Liver (tissue), 3 donors: ENCODE results near the gene ITGA11.

Experiments
- TAF1 ChIP-seq: conservative IDR thresholded peaks from 2 replicates; pipeline ENCODE4 v1.6.1; 2016; ENCODE audit warnings: antibody characterized with exemption, mild to moderate bottlenecking
- YY1 ChIP-seq: IDR thresholded peaks from 2 replicates; pipeline ENCODE4 v1.6.1; 2016; ENCODE audit warnings: antibody characterized with exemption, mild to moderate bottlenecking
- TF ChIP-seq, protein P1 (sequence below): IDR thresholded peaks from 2 replicates; pipeline ENCODE4 v1.6.1; 2016; ENCODE audit warnings: antibody characterized with exemption
- TF ChIP-seq, protein P2 (sequence below): fragments of 150-350 bp; IDR thresholded peaks from 2 replicates; pipeline ENCODE4 v1.5.1; 2017; ENCODE audit warnings: improper control_type of control experiment, low read depth, low read length; ENCODE audit not compliant: missing input control
- donor health status: healthy.
- donor health status: healthy.

DNA sequence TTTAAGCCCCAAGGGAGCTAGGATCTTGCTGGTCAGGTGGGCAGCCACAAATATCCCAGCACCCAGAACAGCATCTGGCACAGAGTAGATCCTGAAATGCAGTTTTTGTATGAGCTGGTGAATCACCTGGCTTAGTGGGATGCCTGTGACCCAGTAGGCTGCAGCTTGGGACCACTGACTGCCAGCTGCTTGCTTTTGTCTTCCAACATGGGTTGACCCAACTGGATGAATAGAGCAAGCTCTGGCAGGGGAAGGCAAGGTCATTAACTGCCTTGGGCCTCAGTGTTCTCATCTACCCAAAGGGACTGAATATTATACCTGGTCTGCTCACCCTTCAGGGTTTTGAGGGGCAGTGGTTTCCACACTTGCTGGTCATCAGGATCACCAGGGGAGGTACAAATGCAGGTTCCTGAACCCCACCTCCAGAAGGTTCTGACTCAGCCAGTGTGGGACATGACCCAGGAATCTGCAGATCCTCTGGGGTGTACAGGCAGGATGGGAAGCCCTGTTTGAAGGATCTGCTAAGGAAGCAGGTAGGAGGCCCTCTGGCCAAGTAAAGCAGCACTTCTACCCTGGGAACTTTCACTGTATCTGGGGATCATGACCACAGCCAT is 55.4 kb downstream of the ITGA11 start:
- TF ChIP-seq, protein P1, sequence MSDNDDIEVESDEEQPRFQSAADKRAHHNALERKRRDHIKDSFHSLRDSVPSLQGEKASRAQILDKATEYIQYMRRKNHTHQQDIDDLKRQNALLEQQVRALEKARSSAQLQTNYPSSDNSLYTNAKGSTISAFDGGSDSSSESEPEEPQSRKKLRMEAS = no peak
- TF ChIP-seq, protein P2, sequence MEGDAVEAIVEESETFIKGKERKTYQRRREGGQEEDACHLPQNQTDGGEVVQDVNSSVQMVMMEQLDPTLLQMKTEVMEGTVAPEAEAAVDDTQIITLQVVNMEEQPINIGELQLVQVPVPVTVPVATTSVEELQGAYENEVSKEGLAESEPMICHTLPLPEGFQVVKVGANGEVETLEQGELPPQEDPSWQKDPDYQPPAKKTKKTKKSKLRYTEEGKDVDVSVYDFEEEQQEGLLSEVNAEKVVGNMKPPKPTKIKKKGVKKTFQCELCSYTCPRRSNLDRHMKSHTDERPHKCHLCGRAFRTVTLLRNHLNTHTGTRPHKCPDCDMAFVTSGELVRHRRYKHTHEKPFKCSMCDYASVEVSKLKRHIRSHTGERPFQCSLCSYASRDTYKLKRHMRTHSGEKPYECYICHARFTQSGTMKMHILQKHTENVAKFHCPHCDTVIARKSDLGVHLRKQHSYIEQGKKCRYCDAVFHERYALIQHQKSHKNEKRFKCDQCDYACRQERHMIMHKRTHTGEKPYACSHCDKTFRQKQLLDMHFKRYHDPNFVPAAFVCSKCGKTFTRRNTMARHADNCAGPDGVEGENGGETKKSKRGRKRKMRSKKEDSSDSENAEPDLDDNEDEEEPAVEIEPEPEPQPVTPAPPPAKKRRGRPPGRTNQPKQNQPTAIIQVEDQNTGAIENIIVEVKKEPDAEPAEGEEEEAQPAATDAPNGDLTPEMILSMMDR = no peak
- TF ChIP-seq TAF1 (no peak), YY1 (no peak)
